Rectal smooth muscle tissue (tissue), 1 donor: ENCODE results near the gene VCAN.
A peak's percentile ranks its signal among the peaks of the same experiment; 100 is the strongest.

Source experiments
- H3K27ac ChIP-seq: one replicate; pipeline ENCODE4 v1.7.0; 2013; ENCODE audit warnings: low read depth, low read length, inconsistent platforms
- H3K27me3 ChIP-seq: one replicate; pipeline ENCODE4 v1.7.0; 2013; ENCODE audit warnings: low read length; ENCODE audit not compliant: control insufficient read depth, insufficient read depth
- H3K36me3 ChIP-seq: one replicate; pipeline ENCODE4 v1.7.0; 2013; ENCODE audit warnings: low read length; ENCODE audit not compliant: control insufficient read depth, insufficient read depth
- H3K4me1 ChIP-seq: one replicate; pipeline ENCODE4 v1.7.0; 2013; ENCODE audit warnings: low read length; ENCODE audit not compliant: control insufficient read depth, insufficient read depth
- H3K4me3 ChIP-seq: one replicate; pipeline ENCODE4 v1.7.0; 2013; ENCODE audit warnings: low read length
- H3K9ac ChIP-seq: one replicate; pipeline ENCODE4 v1.7.0; 2013; ENCODE audit warnings: low read length

The VCAN gene

DNA sequence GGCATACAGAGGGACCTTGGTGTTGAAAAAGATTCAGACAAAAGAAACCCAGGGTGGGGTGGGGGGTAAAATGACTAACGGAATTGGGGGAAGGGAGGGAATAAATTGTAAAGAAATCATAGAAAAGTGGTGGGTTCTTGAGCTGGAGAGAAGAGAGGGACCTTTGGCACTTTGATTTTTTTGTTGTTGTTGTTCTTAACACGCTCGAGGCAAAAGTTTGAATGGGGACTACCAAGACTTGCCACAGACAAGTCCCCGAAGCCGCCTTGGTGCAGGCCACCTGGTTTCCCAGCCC lies 616 bp downstream of the VCAN start:
- no peak overlapping the region for H3K9ac ChIP-seq
- H3K27me3 ChIP-seq, result peaks cover 5% of the 10 kb centered on the region

GRCh38 chr5:83472508-83473345 lies 1.2 kb downstream of the VCAN start:
- H3K4me1 ChIP-seq, result peaks cover 4% of the 10 kb centered on the region
- peaks cover 5% of the 10 kb centered on the region for H3K27me3 ChIP-seq
- H3K36me3 ChIP-seq, result no peaks in the 10 kb centered on the region
- H3K9ac ChIP-seq, result no peak overlapping the region
- H3K4me3 ChIP-seq, result peak overlapping the region; percentile 70
- peak overlapping the region; percentile 57 for H3K27ac ChIP-seq

More for the DNA sequence above, 616 bp downstream of the VCAN start:
- Histone ChIP-seq H3K27ac (peak overlapping the region; percentile 57), H3K4me1 (peaks cover 4% of the 10 kb centered on the region), H3K36me3 (no peaks in the 10 kb centered on the region), H3K4me3 (peak overlapping the region; percentile 70)

GRCh38 chr5:83473346-83474160 lies 2.0 kb downstream of the VCAN start:
- no peak overlapping the region for H3K9ac ChIP-seq
- peak overlapping the region; percentile 70 for H3K4me3 ChIP-seq
- H3K27me3 ChIP-seq, result peaks cover 5% of the 10 kb centered on the region
- H3K4me1 ChIP-seq, result peaks cover 4% of the 10 kb centered on the region
- peak overlapping the region; percentile 28 for H3K27ac ChIP-seq
- no peaks in the 10 kb centered on the region for H3K36me3 ChIP-seq

DNA sequence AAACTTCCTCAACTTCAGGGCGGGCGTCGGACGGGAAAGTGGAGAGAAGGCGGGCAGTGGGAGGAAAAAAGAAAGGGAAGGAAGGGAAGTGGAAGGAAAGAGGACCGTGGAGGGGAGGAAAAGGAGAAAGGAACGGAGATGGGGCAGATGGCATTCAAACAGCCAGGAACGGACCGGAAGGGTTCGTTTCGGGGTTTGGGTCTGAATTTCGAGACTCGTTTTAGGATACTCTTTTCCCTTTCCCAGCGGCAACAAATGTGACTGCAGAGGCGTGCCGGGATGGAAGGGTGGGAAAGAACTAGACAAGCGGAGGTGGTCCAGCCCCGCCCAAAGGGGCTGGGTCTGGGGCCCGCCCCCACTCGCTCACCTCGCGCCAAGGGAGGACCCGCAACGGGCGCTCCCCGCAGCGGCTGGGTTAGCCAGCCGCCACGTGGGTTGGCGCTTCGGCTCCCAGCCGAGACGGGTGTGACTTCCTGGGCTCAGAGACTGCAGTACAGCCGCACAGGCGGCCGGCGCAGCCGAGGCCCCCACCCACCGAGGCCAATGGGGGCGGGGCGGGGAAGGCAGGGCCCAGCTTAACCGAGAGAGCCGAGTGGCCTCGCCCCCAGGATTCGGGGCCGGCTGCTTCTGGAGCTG lies 2.7 kb downstream of the VCAN start:
- H3K27ac ChIP-seq, result peak overlapping the region; percentile 59
- H3K9ac ChIP-seq, result no peak overlapping the region
- H3K27me3 ChIP-seq, result peaks cover 3% of the 10 kb centered on the region
- peak overlapping the region; percentile 70 for H3K4me3 ChIP-seq
- H3K4me1 ChIP-seq, result peaks cover 4% of the 10 kb centered on the region
- no peaks in the 10 kb centered on the region for H3K36me3 ChIP-seq

DNA sequence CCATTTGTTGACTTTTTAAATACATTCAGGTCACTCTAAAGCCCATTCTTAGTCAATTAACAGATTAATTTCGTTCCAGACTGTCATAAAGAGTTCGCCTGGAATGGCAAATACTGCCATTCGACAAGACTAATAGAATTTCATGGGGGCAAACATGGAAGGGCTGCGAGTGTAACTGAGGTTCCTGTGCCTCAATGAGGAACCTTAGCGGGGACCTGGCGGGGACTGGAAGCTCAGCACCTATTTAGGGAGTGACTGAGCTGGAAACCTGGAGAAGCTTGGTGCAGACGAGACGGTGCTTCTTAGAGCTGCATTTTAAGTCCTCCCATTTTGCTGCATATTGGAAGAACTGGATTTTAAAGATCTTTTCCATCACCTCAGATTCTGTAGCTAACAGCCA lies 3.4 kb downstream of the VCAN start:
- Histone ChIP-seq H3K4me1 (peaks cover 4% of the 10 kb centered on the region), H3K27me3 (peaks cover 2% of the 10 kb centered on the region), H3K27ac (peak overlapping the region; percentile 59), H3K9ac (no peak overlapping the region), H3K36me3 (no peaks in the 10 kb centered on the region), H3K4me3 (peak overlapping the region; percentile 34)

GRCh38 chr5:83475391-83475863 lies 3.9 kb downstream of the VCAN start:
- Histone ChIP-seq H3K9ac (no peak overlapping the region), H3K36me3 (no peaks in the 10 kb centered on the region), H3K4me3 (peak overlapping the region; percentile 34), H3K27ac (peak overlapping the region; percentile 59), H3K27me3 (peaks cover 2% of the 10 kb centered on the region), H3K4me1 (peaks cover 4% of the 10 kb centered on the region)

GRCh38 chr5:83475935-83476814 lies 4.6 kb downstream of the VCAN start:
- Histone ChIP-seq H3K9ac (no peak overlapping the region), H3K27ac (no peak overlapping the region), H3K27me3 (peaks cover 2% of the 10 kb centered on the region), H3K36me3 (no peaks in the 10 kb centered on the region), H3K4me3 (no peak overlapping the region), H3K4me1 (peaks cover 4% of the 10 kb centered on the region)

DNA sequence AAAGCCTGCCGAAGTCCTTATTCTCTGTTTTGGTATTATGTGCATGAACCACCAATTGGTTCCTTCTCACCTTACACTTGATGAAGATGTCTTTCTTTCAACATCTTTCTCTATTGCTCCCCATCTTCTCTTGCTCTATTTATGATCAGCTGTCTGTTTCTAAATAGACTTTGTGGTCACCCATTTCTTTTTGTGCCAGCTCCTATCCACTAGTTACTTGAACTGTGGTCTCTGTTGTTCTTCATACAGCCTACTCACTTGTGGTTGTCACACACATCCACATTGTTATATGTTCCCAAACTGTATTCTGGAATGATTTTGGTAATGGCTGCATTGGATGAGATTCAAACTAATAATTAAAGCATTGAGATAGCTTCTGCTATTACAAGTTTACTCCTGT lies 11.4 kb downstream of the VCAN start:
- Histone ChIP-seq H3K9ac (no peak overlapping the region), H3K27me3 (no peaks in the 10 kb centered on the region), H3K36me3 (no peaks in the 10 kb centered on the region), H3K4me1 (no peaks in the 10 kb centered on the region), H3K27ac (no peak overlapping the region), H3K4me3 (no peak overlapping the region)

DNA sequence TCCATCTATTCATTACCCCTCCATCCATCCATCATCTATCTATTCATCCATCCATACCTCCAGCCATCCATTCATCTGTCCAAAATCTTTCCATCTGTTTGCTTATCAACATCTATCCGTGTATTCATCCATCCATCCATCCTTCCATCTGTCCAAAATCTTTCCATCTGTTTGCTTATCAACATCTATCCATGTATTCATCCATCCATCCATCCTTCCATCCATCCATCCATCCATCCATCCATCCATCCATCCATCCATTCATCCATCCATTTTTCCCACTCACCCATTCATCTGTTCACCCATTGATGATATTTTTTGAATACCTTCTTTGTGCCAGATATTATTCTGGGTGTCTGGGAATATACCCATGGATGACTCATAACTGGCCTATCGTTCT lies 12.8 kb downstream of the VCAN start:
- no peak overlapping the region for H3K4me3 ChIP-seq

GRCh38 chr5:83485842-83486241 lies 14.3 kb downstream of the VCAN start:
- no peak overlapping the region for H3K9ac ChIP-seq
- H3K4me1 ChIP-seq, result no peaks in the 10 kb centered on the region
- H3K4me3 ChIP-seq, result no peak overlapping the region
- H3K27ac ChIP-seq, result no peak overlapping the region
- H3K27me3 ChIP-seq, result no peaks in the 10 kb centered on the region
- H3K36me3 ChIP-seq, result no peaks in the 10 kb centered on the region

More for the DNA sequence above, 12.8 kb downstream of the VCAN start:
- Histone ChIP-seq H3K36me3 (no peaks in the 10 kb centered on the region), H3K4me1 (no peaks in the 10 kb centered on the region), H3K27ac (no peak overlapping the region), H3K9ac (no peak overlapping the region), H3K27me3 (no peaks in the 10 kb centered on the region)

- H3K9ac ChIP-seq, result no peak overlapping the region
- no peaks in the 10 kb centered on the region for H3K27me3 ChIP-seq
- H3K4me3 ChIP-seq, result no peak overlapping the region
- H3K27ac ChIP-seq, result no peak overlapping the region
- H3K4me1 ChIP-seq, result no peaks in the 10 kb centered on the region
- H3K36me3 ChIP-seq, result no peaks in the 10 kb centered on the region
Measured at GRCh38 chr5:83487155-83487554, 15.6 kb downstream of the VCAN start.
